Measurements from ENCODE around the gene ZNG1A.
"Not testable (repeated sequence)": the region's sequence is repeated elsewhere in the genome, so short reads cannot be mapped to it uniquely, and the experiment has no call there.

DNA sequence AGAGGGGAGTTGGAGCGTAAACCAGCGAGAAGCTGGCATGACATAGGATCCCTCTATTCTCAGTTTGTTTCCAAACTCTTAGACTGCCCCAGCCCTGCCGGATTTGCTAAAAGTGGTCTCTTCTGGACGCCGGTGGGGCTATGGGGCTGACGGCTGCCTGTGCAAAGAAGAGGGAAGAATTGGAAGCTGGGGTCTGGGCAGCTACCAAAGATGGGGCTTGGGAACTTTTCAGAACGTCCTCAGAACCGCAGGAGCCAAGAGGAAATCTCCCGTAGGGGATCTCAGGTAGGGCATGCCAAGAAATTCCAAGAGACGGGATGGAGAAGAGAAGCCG is 63.8 kb downstream of the ZNG1A start:
- TF ChIP-seq CTCF (conservative IDR thresholded peaks at IDR 0.05; ENCODE audit: low read depth, low read length); EZH2 (IDR thresholded peaks at IDR 0.05; ENCODE audit: low read length, unreplicated experiment): not testable (repeated sequence)
